B cell (primary cell): ENCODE measurements around the gene NF2. TPM values are rescaled to one million over a fixed set of nuclear protein-coding genes. Genes with fewer than 3 reads are reported as not detected.

Source experiments
- ATAC-seq: fragments of 200-7000 bp; cut with Tn5 transposase; one replicate; pipeline ENCODE4 v1.10.0; 2021; ENCODE audit warnings: low read depth, mild to moderate bottlenecking, moderate number of reproducible peaks, moderate library complexity
- CTCF ChIA-PET: fragments of 350-600 bp; sonication (Branson Sonifier 250); formaldehyde crosslinking; loops from one replicate; lab custom pipeline; 2021; ENCODE audit warnings: antibody characterized with exemption, inconsistent platforms; lab: Charles Lee
- POLR2A ChIA-PET: fragments of 350-600 bp; sonication (Branson Sonifier 250); formaldehyde crosslinking; loops from one replicate; lab custom pipeline; 2021; ENCODE audit warnings: antibody characterized with exemption; lab: Charles Lee
- DNase-seq: peaks from one replicate; pipeline ENCODE4 v3.0.0; 2013
- H2AFZ ChIP-seq: 2 replicates; pipeline ENCODE4 v1.6.1; 2012; ENCODE audit warnings: mild to moderate bottlenecking, low read depth, low read length; ENCODE audit not compliant: insufficient read depth, poor library complexity, severe bottlenecking
- H3K27ac ChIP-seq, 2 donors: 1 replicate in 1 of 2; 2 replicates in 1 of 2; pipeline ENCODE4 v1.5.1; 2012 to 2013; ENCODE audit warnings: low read length in 2 of 2, mild to moderate bottlenecking in 2 of 2, moderate library complexity in 1 of 2
- H3K27me3 ChIP-seq, 4 experiments: fragments of 200-600 bp in 1 of 4; sonication (generic) in 1 of 4; replicated peaks in 1 of 4; 1 replicate in 2 of 4; 2 replicates in 2 of 4; pipeline versions ENCODE4 v1.6.1 to v1.7.0; 2013 to 2016; ENCODE audit warnings: low read length in 3 of 4, mild to moderate bottlenecking in 2 of 4, mixed read lengths in 1 of 4, moderate library complexity in 1 of 4; ENCODE audit not compliant: insufficient read depth in 4 of 4, control insufficient read depth in 3 of 4; ENCODE audit errors: control extremely low read depth in 1 of 4
- H3K36me3 ChIP-seq, 2 experiments: replicated peaks in 1 of 2; 1 replicate in 1 of 2; 2 replicates in 1 of 2; pipeline versions ENCODE4 v1.6.1 to v1.7.1; 2013; ENCODE audit warnings: low read length in 1 of 2; ENCODE audit not compliant: insufficient read depth in 2 of 2, control insufficient read depth in 1 of 2; ENCODE audit errors: control extremely low read depth in 1 of 2, extremely low read depth in 1 of 2
- H3K4me1 ChIP-seq, 2 donors: fragments of 200-600 bp in 1 of 2; sonication (generic) in 1 of 2; 1 replicate in 1 of 2; 2 replicates in 1 of 2; pipeline versions ENCODE4 v1.5.1 to v1.6.1; 2013 to 2017; ENCODE audit warnings: low read length in 2 of 2; ENCODE audit not compliant: control insufficient read depth in 2 of 2, insufficient read depth in 2 of 2
- H3K4me2 ChIP-seq: replicated peaks from 2 replicates; pipeline ENCODE3; 2012; ENCODE audit warnings: mild to moderate bottlenecking, low read depth, low read length; ENCODE audit not compliant: poor library complexity, severe bottlenecking
- H3K4me3 ChIP-seq, 5 experiments: fragments of 200-600 bp in 1 of 5; sonication (generic) in 1 of 5; 1 replicate in 3 of 5; 2 replicates in 2 of 5; pipeline versions ENCODE4 v1.5.1 to v1.7.0; 2011 to 2016; ENCODE audit warnings: low read length in 4 of 5, mild to moderate bottlenecking in 4 of 5, low read depth in 2 of 5, control low read depth in 1 of 5, moderate library complexity in 1 of 5; ENCODE audit not compliant: insufficient read depth in 1 of 5; ENCODE audit errors: control extremely low read depth in 1 of 5, extremely low read depth in 1 of 5
- H3K79me2 ChIP-seq: fragments of 200-600 bp; sonication (generic); one replicate; pipeline ENCODE4 v1.6.0; 2016; ENCODE audit warnings: low read length; ENCODE audit not compliant: control insufficient read depth, insufficient read depth
- H3K9ac ChIP-seq: fragments of 200-600 bp; sonication (generic); 2 replicates; pipeline ENCODE4 v1.6.1; 2017; ENCODE audit warnings: mild to moderate bottlenecking, low read length, moderate library complexity
- H3K9me3 ChIP-seq, 3 donors: one replicate each; pipeline versions ENCODE4 v1.6.1 to v1.7.1; 2013; ENCODE audit warnings: low read length in 2 of 3; ENCODE audit not compliant: control insufficient read depth in 2 of 3, insufficient read depth in 1 of 3; ENCODE audit errors: control extremely low read depth in 1 of 3
- H4K20me1 ChIP-seq: 2 replicates; pipeline ENCODE4 v1.6.0; 2012; ENCODE audit warnings: mild to moderate bottlenecking, low read length; ENCODE audit not compliant: insufficient read depth, control insufficient read depth, poor library complexity, severe bottlenecking
- H3K27ac Mint-ChIP-seq: one replicate; pipeline ENCODE4 v1.8.0; 2021; ENCODE audit warnings: mixed read lengths
- H3K27me3 Mint-ChIP-seq: one replicate; pipeline ENCODE4 v1.8.0; 2021; ENCODE audit warnings: mixed read lengths
- H3K4me1 Mint-ChIP-seq: one replicate; pipeline ENCODE4 v1.8.0; 2021; ENCODE audit warnings: mixed read lengths
- H3K4me3 Mint-ChIP-seq: one replicate; pipeline ENCODE4 v1.8.0; 2021; ENCODE audit warnings: mixed read lengths
- H3K9me3 Mint-ChIP-seq: one replicate; pipeline ENCODE4 v1.8.0; 2022; ENCODE audit warnings: mixed read lengths; ENCODE audit not compliant: insufficient read depth
- CTCF ChIP-seq: fragments of 200-600 bp; IDR thresholded peaks from one replicate; pipeline ENCODE4 v1.8.0; 2022; ENCODE audit warnings: antibody characterized with exemption, mild to moderate bottlenecking
- EZH2 ChIP-seq: IDR thresholded peaks from 2 replicates; pipeline ENCODE4 v1.6.1; 2012; ENCODE audit warnings: borderline replicate concordance, low read depth, mild to moderate bottlenecking, moderate library complexity, low read length; ENCODE audit not compliant: insufficient read depth, poor library complexity, severe bottlenecking
- WGBS: methylation state at CpG from one replicate; pipeline ENCODE4 v1.1.5; 2013; ENCODE audit warnings: missing lambda C conversion rate; ENCODE audit not compliant: insufficient coverage; 5-methylcytosine and 5-hydroxymethylcytosine counted together
- intact Hi-C: fragments of 100-400 bp; cut with micrococcal nuclease; formaldehyde crosslinking; loops from one replicate; pipeline ENCODE4 v1.10.0; 2022
- polyA plus RNA-seq: library from polyadenylated mRNA; depleted of rRNA; stranded (reverse); fragments of >200 nt; gene quantifications from 2 replicates; pipeline ENCODE4 v1.2.3, GENCODE V29; 2012
- total RNA-seq, 2 donors: library from RNA; stranded (reverse); fragments of 120-200 nt in 1 of 2; gene quantifications; 1 replicate in 1 of 2; 2 replicates in 1 of 2; pipeline versions ENCODE4 v1.2.3 to v1.2.4, GENCODE V29; 2013 to 2022

Gene NF2
- total and polyA plus RNA-seq, 2 donors (not counting 1 experiment from before 2014, with no cell fraction given) = 9.4 to 26.6 TPM

- Histone ChIP-seq H3K4me2 (no peak overlapping the region), H3K9me3 (peaks cover 0 to 3% (median 0%) of the 10 kb centered on the region in 3 donors), H3K36me3 (peaks cover 0 to 7% of the 10 kb centered on the region in 2 experiments), H3K79me2 (no peaks in the 10 kb centered on the region), H2AFZ (no peak overlapping the region), H3K27me3 (no peaks in the 10 kb centered on the region), H4K20me1 (no peaks in the 10 kb centered on the region), H3K4me1 (no peaks in the 10 kb centered on the region), H3K9ac (no peak overlapping the region), H3K4me3 (no peak overlapping the region), H3K27ac (no peak overlapping the region)
- Mint-ChIP-seq H3K9me3 (no peaks in the 10 kb centered on the region), H3K4me3 (no peak overlapping the region), H3K27me3 (no peaks in the 10 kb centered on the region), H3K27ac (no peak overlapping the region), H3K4me1 (no peaks in the 10 kb centered on the region)
- intact Hi-C loops = no loop called here
- DNase-seq = no peak
- ChIA-PET CTCF (no interaction called here), POLR2A (no interaction called here)
- ATAC-seq = no peak
- WGBS = 92% methylated on average over 6 of the region's 9 CpGs
- TF ChIP-seq EZH2 (no peak), CTCF (no peak)
These were observed 131.4 kb downstream of the NF2 start for GRCh38 chr22:29734838-29735237.

- CTCF ChIA-PET = no interaction called here
These were observed 132.0 kb downstream of the NF2 start for GRCh38 chr22:29735416-29735815.

More at GRCh38 chr22:29735416-29735815, 132.0 kb downstream of the NF2 start:
- ATAC-seq = no peak
- POLR2A ChIA-PET = no interaction called here
- no peak overlapping the region for H3K4me3 Mint-ChIP-seq
- no peak for DNase-seq
- Histone ChIP-seq H3K36me3 (peaks cover 0 to 12% of the 10 kb centered on the region in 2 experiments), H3K9ac (no peak overlapping the region), H3K27me3 (no peaks in the 10 kb centered on the region), H3K27ac (no peak overlapping the region), H3K4me2 (no peak overlapping the region), H2AFZ (no peak overlapping the region), H4K20me1 (no peaks in the 10 kb centered on the region), H3K79me2 (no peaks in the 10 kb centered on the region), H3K4me1 (no peaks in the 10 kb centered on the region), H3K9me3 (peaks cover 0 to 3% (median 0%) of the 10 kb centered on the region in 3 donors), H3K4me3 (no peak overlapping the region)
- no peaks in the 10 kb centered on the region for H3K9me3 Mint-ChIP-seq
- 88% methylated on average over 1 of the region's 1 CpG for WGBS
- H3K27me3 Mint-ChIP-seq = no peaks in the 10 kb centered on the region
- intact Hi-C loops = no loop called here
- TF ChIP-seq CTCF (no peak), EZH2 (no peak)
- no peak overlapping the region for H3K27ac Mint-ChIP-seq
- no peaks in the 10 kb centered on the region for H3K4me1 Mint-ChIP-seq
